Right kidney (tissue), 1 donor: ENCODE measurements around the gene SDK2.
A peak's percentile ranks its signal among the peaks of the same experiment; 100 is the strongest.

Source experiments
- DNase-seq: peaks from one replicate; pipeline ENCODE4 v3.0.0-alpha.2; 2016

SDK2 gene

GRCh38 chr17:73552300-73553048 is 91.8 kb downstream of the SDK2 start:
- no peak for DNase-seq

DNA sequence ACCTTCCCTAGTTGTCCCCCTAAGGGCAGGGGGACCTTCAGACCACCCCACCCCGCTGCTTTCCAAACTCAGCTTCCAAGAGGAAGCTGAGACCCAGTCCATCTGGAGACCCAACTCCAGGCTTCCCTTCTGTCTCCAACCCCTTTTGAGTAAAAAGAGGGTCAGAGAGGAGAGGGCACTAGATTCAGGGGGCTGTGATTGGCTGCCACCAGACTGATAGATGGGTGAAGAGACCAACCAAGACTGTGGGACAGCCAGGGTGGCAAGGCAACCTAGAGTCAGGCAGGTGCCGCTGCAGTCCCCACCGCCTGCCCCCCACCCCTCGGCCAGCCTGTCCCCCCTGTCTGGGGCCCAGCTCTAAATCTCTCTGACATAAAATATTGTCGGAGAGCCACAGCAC is 92.5 kb downstream of the SDK2 start:
- DNase-seq = no peak

DNA sequence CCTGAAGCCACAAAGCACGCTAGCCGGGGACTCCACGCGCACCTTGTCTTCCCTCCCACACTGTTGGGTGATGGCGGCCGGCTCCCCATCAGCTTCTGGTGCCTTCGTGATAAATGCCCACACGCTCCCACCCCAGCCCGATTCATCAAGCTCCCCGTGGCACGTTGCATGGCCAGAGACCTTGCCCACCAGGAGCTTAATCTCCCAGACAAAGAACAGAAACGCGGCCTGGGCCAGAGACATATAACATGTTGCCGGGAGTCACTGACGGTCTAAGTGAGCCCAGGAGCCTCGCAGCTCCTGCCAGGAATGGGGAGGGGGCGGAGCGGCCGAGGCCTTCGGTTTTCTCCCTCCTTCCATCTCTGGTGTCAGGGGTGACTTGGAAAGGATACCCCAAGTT is 93.1 kb downstream of the SDK2 start:
- DNase-seq = no peak

- no peak for DNase-seq
These were observed 93.7 kb downstream of the SDK2 start for GRCh38 chr17:73550556-73550955.

GRCh38 chr17:73549841-73550430 is 94.3 kb downstream of the SDK2 start:
- DNase-seq = peak; percentile 41

DNA sequence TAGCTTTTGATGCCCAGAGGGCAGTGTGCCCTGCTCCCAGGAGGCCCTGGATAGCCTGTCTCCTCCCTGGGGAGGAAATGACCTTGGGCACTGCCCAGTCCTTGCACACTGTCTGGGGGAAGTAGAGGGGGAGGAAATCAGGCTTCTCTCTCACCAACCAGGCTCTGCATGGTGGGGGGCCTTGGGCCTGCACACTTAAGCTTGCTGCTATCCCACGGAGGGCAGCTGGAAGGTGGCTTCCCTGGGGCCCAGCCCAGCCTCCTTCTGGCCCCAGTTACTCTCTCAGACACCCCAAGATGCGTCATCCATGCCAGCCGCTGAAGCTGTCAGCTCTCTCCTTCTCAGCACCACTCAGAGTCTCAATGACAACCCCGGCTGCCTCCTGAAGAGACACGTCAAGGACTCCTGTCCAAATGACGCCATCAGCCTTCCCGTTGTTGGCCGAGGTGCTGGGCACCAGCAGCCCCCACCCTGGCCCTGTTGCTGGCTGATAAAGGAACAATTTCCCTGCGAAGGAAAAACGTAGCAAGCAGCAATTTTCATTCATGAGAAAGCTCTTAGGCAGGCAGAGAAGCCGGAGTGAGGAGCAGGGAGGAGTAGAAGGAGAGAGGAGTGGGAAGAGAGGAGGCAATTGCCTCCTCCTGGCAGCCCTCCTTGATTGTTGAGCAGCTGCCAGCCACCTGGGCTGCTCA is 95.5 kb downstream of the SDK2 start:
- no peak for DNase-seq

DNA sequence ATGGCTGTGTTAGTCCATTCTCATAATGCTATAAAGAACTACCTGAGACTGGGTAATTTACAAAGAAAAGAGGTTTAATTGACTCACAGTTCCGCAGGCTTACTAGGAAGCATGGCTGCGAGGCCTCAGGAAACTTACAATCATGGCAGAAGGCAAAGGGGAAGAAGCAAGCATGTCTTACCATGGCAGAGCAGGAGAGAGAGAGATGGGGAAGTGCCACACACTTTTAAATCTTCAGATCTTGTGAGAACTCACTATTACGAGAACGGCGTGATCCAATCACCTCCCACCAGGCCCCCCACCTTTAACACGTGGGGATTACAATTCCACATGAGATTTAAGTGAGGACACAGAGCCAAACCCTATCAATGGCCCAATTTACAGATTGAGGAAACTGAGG is 96.5 kb downstream of the SDK2 start:
- DNase-seq = no peak

DNA sequence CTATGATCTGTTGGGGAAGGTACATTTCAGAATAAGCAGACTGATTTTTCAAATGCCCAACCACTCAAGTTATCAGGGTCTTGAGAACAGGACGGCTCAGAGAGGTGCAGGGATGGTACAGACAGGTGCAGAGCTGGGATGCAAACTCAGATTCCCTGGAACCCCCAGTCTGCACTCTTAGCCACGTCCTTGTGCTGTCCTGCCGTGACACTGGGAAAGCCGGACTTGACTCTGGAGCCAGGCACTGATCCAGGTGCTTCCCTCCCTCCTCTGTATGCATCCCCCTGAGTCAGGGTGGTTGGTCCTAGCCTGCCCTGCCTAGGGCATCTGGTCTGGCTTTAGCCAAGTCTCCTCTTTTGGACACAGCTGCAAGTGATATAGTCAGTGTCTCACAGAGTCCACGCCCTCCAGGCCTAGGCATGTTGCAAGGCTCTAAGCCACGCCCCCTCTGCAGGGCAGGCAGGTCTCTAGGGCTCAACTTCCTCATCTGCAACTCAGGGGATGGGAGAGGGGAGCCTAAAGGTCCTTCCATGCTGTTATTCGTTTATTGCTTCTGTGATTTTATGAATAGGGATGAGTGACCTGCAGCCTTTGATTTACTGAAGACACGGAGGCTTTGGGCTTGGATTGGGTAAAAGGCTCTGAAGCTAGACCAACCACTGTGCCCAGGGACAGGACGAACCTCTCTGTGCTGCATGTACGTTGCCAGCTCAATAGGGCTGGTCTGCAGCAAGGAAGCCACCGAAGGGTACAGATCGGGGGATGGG is 97.3 kb downstream of the SDK2 start:
- DNase-seq = no peak

DNA sequence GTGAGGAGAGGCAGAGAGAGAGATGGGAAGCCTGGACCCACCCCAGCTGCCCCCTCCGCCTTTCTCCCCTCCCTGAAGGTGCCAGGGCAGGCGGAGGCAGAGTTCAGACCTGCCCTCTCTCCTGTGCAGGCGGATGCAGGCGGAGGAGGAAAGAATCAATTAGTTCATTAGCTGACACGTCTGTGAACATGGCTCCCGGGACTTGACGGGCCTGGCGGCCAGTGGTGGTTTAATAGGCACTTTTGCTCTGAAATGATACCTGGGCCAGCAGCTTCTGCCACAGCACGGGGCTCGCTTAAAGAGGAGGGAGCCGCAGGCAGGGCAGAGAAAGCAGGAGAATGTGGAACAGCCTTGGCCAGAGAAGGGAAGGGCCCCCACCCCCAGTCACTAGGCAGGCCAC is 98.1 kb downstream of the SDK2 start:
- no peak for DNase-seq

GRCh38 chr17:73545109-73546032 is 98.9 kb downstream of the SDK2 start:
- no peak for DNase-seq

- no peak for DNase-seq
These were observed 99.9 kb downstream of the SDK2 start for GRCh38 chr17:73544333-73544732.

GRCh38 chr17:73542323-73542722 is 101.9 kb downstream of the SDK2 start:
- DNase-seq = no peak

DNA sequence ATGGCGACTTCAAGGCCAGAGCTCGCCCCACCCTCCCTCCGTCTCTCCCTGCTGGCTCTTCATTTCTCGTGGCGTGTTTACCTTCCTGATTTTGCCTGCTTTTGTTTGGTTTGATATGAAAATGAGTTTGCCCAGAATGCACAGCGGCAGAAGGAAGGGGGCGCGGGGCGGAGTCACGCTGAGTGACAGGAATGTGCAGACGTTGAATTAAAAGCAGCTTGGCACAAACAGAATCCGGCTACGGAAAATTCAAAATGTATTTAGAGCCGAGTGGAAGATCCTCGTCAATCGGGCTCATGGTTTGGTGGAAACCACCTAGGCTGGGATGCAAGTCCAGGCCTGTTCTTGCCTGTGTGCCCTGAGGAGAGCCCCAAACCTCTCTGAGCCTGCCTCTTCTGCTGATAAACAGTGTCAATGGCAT is 102.7 kb downstream of the SDK2 start:
- no peak for DNase-seq

GRCh38 chr17:73541111-73541510 is 103.1 kb downstream of the SDK2 start:
- DNase-seq = no peak

DNA sequence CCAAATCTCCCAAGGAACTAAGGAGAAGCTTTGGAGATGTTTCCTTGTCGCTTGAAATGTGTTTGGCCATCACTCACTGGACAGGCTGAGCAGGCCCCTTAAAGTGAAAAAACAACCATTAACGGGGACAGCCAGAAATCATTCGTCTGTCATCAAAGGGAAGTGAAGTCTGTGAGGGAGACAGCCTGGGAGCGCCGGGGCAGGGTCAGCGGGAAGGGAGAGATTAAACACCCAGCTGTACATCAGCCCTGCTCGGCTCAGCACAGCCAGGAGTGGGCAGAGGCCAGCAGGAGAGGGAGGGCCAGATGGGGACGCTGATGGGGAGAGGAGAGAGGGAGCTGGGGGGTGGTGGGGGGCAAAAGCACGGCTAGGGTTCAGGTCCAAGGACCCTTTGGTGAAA is 105.1 kb downstream of the SDK2 start:
- DNase-seq = no peak

DNA sequence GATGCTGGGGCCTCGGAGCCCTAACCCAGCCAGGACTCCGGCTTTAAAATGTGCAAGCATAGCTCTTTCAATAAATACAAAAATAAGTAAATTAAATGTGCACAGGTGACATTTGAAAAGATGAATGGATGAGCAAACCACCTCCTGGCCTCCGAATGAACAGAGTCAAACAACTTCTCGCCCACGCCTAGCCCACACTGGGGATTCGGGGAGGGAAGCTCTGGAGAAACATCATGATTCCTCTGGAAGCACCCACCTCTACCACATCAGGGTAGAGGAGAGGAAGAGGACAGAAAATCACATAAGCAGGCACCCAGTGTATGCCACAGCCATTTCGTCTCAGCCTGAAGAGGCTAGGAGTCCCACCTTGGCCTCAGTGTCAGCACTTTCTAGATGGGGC is 105.8 kb downstream of the SDK2 start:
- no peak for DNase-seq

GRCh38 chr17:73536700-73537605 is 107.3 kb downstream of the SDK2 start:
- DNase-seq = no peak

DNA sequence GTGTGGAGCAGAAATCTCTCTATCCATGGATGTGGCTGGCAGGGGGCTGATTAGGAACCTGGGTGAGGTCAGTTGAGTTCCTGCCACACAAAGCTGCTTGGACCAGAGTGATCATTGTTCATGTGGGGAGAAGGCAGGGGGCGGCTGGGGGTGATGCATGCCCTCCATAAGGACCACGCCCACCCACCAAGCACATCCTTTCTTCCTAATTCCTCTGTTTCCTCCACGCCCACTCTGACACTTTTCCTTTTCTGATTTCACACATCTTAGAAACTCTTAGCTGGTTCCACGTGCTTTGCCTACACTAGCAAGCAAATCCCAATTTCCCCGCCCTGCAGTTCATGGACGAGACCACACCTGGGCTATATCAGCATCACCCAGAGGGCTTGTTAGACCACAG is 108.5 kb downstream of the SDK2 start:
- DNase-seq = no peak

GRCh38 chr17:73534209-73534909 is 109.9 kb downstream of the SDK2 start:
- no peak for DNase-seq

GRCh38 chr17:73533781-73534180 is 110.5 kb downstream of the SDK2 start:
- no peak for DNase-seq
